GM21423 (cell line): Measurements from ENCODE around the gene PPP1CA.

Experiments used
- ATAC-seq: cut with Tn5 transposase; IDR thresholded peaks from one replicate; pipeline ENCODE4 v1.9.1; 2021; ENCODE audit warnings: mild to moderate bottlenecking, moderate library complexity; ENCODE audit not compliant: unreplicated experiment

Gene PPP1CA

DNA sequence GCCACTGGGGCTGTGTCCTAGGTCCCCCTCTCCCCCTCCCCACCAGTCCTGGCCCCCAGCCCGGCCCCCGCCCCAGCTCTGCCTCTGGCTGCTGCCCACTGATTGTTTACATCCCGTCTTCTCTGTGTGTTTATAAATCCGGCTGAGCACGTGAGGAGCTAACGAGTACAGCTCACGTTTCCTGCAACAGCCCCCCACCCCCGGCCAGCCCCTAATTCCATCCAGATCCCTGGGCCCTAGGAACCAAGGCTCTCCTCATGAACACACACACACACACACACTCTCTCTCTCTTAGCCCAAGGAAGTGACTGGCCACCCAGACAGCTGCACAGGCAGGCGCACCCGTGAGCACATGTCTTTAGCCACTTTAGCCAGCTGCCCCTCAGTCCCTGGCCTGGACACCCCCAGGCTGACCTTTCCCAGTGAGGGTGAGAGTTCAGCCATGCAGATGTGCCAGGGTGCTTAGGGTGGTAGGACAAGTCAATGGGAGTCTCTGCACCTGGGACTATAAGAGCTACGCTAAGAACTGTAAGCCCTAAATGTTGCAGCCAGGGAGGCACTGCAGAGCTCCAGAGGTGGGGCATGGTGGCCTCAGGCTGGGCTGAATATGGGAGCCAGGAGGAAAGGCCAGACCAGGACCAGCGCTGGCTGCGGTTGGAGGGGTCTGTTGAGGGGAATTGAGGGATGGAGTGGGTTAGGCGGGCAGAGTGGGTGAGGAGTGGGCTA is 31.1 kb downstream of the PPP1CA start:
- ATAC-seq, result no peak

- ATAC-seq, result no peak
Observed at GRCh38 chr11:67369801-67370284, 31.8 kb downstream of the PPP1CA start.

GRCh38 chr11:67369275-67369674 is 32.4 kb downstream of the PPP1CA start:
- no peak for ATAC-seq

GRCh38 chr11:67368621-67369020 is 33.0 kb downstream of the PPP1CA start:
- ATAC-seq, result peak; percentile 40

DNA sequence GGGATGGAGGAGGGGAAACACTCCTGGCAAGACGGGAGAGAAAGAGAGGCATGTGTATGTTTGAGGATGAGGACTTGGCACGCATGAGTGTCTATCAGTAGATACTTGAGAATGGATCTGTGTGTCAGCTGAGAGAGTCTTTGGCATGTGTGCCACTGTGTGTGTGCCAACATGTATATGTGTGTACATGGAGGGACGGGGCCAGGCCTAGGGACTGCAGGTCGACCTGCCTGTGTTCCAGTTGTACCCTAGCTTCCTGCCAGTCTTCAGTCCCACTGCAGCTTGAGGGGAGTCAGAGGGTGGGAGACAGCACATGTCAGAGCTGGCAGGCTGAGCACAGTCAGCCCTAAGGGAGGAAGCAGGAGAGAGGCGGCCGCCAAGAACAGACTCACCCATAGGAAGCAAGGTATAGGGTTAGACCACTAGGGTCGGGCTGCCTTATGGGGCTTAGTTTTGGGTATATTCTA is 33.9 kb downstream of the PPP1CA start:
- no peak for ATAC-seq

GRCh38 chr11:67366961-67367760 is 34.5 kb downstream of the PPP1CA start:
- ATAC-seq, result no peak

DNA sequence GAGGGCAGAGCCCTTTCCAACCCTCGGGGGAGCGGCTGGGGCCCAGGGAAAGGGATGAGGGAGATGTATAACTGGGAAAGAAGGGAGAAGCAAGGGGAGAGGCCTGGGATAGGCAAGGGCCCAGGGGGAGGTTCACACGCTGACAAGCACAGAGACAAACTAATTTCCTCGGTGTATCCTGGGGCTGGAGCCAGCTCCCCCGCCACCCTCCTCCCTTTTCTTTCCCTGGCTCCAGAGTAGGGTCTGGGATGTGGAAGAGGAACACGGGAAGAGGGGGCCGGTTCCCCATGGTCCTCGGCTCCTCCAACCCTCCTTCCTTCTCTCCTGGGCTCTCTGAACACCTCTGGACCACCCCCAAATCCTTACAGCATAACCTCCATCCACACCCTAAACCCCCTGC is 35.1 kb downstream of the PPP1CA start:
- no peak for ATAC-seq

- ATAC-seq, result no peak
Observed at GRCh38 chr11:67365736-67366444, 35.8 kb downstream of the PPP1CA start.

DNA sequence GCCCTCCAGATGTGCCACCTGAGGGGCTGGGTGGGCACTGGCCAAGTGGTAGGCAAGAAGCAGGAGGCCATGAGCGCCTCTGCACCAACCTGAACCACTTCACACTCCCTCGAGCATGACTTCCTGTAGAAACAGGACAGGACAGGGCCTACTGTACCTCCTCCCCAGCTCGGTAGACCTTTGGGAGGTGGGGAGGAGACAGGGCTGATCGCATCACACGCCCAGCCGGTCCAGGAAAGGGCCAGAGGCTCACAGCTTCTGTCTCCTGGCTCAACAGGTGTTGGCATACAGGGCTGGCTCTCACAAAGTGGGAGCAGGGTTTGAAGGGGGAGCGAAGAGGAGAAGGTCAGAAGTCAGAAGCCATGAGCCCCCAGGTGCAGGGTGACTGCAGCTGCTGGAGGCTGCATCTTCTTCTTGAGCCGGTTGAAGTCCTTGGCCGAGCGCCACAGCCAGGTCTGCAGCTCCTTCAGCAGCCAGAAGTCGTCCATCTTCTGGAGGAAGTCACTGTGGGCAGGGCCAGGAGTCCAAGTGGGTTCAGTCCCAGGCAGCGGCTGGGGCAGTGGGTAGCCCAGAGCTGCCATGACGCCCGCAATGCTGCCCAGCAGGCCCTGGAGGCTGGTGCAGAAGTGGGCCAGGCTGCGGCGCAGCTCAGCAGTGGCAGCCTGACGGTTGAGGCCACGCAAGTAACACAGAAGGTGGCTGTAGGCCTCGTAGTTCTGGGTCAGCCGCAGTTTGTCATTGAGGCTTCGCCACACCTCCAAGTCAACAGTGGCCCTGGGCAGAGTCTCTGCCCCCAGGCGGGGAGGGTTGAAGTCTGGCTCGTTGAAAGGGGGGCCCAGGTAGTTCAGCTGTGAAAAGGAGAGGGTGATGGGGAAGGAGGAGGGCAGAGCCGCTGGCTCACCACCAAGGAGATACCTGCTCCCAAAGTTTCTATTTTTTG is 36.6 kb downstream of the PPP1CA start:
- ATAC-seq, result no peak

GRCh38 chr11:67364169-67364568 is 37.5 kb downstream of the PPP1CA start:
- ATAC-seq, result no peak

DNA sequence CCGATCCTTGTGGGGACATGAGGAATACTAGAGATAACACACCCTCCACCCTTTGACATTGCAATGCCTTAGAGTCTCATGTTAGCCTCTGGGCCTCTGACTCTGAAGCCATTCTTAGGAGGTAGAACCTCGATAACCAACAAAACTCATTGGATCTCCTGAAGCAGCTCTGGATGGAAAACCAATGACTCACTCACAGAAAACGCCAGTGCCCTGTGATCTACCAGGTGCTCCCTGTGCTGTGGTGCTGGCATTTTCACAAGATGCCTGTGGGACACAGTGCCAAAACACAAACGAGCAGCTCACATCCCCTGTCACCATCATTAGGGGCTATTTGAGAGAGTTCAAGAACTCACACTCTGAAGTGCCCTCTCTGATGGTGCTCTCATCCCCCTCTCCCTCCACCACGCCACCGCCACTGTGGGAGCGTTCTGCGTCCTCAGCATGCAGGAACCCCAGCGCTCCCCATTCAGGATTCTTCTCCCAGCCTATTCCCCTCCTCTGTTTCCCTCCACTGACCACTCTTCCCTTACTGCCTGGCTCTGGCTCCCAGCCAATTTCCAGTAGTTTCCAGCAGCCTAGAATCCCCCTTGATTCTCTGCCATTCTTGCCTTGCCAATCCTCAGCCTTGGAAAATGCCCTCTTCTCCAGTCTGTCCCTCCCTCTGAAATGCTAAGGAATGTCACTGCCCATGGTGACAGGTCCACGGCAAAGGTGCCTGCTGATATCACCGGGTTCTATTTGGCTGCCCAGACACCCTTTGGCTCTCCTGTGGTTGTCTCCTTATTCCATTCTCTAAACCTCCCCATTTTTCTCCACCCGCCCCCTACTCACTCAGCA is 43.6 kb downstream of the PPP1CA start:
- no peak for ATAC-seq

- no peak for ATAC-seq
Observed at GRCh38 chr11:67356864-67357561, 44.6 kb downstream of the PPP1CA start.

- ATAC-seq, result no peak
Observed at GRCh38 chr11:67356387-67356863, 45.2 kb downstream of the PPP1CA start.

DNA sequence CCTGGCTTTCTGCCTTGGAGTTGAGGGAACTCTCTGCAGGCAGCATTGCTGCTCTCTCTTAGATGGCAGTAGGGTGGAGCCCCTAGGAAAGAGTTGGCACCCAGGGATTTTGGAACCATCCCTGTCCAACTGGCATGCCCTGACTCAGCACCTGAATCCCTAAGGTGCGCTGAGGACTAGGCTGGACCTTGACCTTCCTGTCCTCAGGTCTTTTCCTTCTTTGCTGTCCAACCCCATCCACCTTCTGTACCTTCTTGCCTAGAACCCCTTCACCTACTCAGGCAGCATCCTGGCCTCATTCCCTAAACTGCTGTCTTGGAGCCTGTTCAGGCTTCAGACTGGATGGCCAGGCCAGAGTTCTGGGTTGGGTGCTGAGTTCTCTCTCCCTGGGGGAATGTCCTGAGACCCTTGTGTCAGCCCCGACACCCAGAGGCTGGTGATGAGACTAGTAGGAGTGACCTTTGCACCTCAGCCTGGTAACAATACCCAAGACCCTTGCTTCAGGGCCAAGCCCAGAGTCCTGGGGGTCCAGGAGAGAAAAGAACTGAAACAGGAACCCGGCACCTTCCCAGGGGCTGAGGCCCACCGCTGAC is 45.8 kb downstream of the PPP1CA start:
- ATAC-seq, result no peak

GRCh38 chr11:67355023-67355793 is 46.5 kb downstream of the PPP1CA start:
- ATAC-seq, result no peak

DNA sequence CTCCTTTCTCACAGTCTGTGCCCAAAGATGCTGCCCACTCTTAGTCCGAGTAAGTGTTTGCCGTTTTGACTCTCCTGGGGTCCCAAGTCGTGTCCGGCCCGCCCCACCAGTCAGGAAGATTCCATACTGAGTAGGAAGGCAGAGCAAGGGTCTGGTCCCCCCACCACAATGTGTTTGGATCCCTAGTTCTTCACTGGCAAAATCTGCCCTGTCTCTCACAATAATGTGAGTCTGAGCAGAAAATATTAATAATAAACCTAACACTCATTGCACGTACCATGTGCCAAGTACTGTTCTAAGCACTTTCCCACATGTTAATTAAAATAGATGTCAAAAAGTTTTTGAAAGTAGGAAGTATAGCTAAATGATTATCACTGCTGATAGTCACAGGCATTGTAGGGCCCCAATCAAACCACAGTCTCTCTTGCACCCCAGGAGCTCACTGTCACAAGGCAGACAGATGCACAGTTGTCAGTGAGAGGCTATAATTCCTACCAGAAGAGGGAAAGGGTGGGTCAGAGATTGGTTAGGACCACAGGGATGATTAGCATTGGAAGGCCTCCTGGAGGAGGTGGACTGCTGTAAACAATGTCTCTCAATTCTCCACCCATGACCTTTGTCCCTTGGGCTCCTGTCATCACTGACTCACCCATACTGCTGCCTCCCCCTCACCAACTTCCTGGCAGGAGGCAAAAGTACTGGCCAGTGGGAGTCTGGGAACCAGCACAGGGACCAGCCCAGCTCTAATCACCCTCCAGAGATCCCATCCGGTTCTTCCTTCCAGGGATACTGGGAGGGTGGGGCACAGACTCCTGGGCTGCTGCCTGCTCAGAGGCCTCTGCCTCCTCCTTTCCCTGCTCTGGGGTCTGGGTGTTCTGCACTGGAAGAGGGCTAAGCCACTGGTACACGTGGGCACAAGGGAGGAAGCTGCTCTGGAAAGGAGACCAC is 47.3 kb downstream of the PPP1CA start:
- ATAC-seq, result no peak
